SK-N-SH (cell line): Measurements from ENCODE around the gene PCYT2. TPM values are rescaled to one million over a fixed set of nuclear protein-coding genes. Genes with fewer than 3 reads are reported as not detected.

Source experiments
- CTCF ChIA-PET: fragments of 300-600, 350-600 bp; formaldehyde crosslinking; extraction: SDS; loops from one replicate; lab custom pipeline; 2021; lab: Yijun Ruan, JAX
- POLR2A ChIA-PET: fragments of 350-600 bp; sonication (Branson Sonifier 250); formaldehyde crosslinking; extraction: SDS; loops from one replicate; lab custom pipeline; 2020; ENCODE audit warnings: antibody characterized with exemption, inconsistent platforms; lab: Yijun Ruan, JAX
- DNase-seq: peaks from one replicate; pipeline ENCODE4 v3.0.0; 2012
- H2AFZ ChIP-seq: fragments of 200-600 bp; sonication (generic); 2 replicates; pipeline ENCODE4 v1.8.1; 2016; ENCODE audit warnings: antibody characterized with exemption, mild to moderate bottlenecking, low read depth
- H3F3A ChIP-seq: fragments of 200-600 bp; sonication (generic); replicated peaks from 2 replicates; pipeline ENCODE3; 2016; ENCODE audit warnings: antibody characterized with exemption, mild to moderate bottlenecking; ENCODE audit not compliant: insufficient read depth
- H3K27ac ChIP-seq, 2 experiments: fragments of 200-500 bp in 1 of 2; fragments of 200-600 bp in 1 of 2; sonication (Bioruptor generic) in 1 of 2; sonication (generic), shearing (Covaris generic) in 1 of 2; 2 replicates each; pipeline versions ENCODE4 v1.5.1 to v1.6.1; 2014 to 2016; ENCODE audit warnings: low read depth in 2 of 2, inconsistent platforms in 1 of 2, low read length in 1 of 2, mild to moderate bottlenecking in 1 of 2, mixed read lengths in 1 of 2
- H3K27me3 ChIP-seq: fragments of 200-600 bp; sonication (generic), shearing (Covaris generic); 2 replicates; pipeline ENCODE4 v1.6.1; 2016; ENCODE audit warnings: mixed run types; ENCODE audit not compliant: insufficient read depth
- H3K36me3 ChIP-seq, 2 experiments: fragments of 200-500 bp in 1 of 2; fragments of 200-600 bp in 1 of 2; sonication (Bioruptor generic) in 1 of 2; sonication (generic) in 1 of 2; replicated peaks in 1 of 2; 2 replicates each; pipeline versions ENCODE3 to v1.5.1; 2014 to 2016; ENCODE audit warnings: low read length in 1 of 2, mild to moderate bottlenecking in 1 of 2; ENCODE audit not compliant: insufficient read depth in 2 of 2, control insufficient read depth in 1 of 2
- H3K4me1 ChIP-seq, 2 experiments: fragments of 200-500 bp in 1 of 2; fragments of 200-600 bp in 1 of 2; sonication (Bioruptor generic) in 1 of 2; sonication (generic), shearing (Covaris generic) in 1 of 2; 2 replicates each; pipeline versions ENCODE4 v1.5.1 to v1.6.1; 2014 to 2016; ENCODE audit warnings: low read depth in 1 of 2, low read length in 1 of 2, mixed run types in 1 of 2; ENCODE audit not compliant: insufficient read depth in 2 of 2, control insufficient read depth in 1 of 2
- H3K4me2 ChIP-seq: fragments of 200-600 bp; sonication (generic), shearing (Covaris generic); 2 replicates; pipeline ENCODE4 v1.6.1; 2017; ENCODE audit warnings: mixed run types
- H3K4me3 ChIP-seq, 2 experiments: fragments of 200-500 bp in 1 of 2; fragments of 200-600 bp in 1 of 2; sonication (Bioruptor generic) in 1 of 2; sonication (generic), shearing (Covaris generic) in 1 of 2; 2 replicates each; pipeline versions ENCODE4 v1.5.1 to v1.8.1; 2014 to 2016; ENCODE audit warnings: low read depth in 2 of 2, inconsistent platforms in 1 of 2, low read length in 1 of 2, mild to moderate bottlenecking in 1 of 2, mixed read lengths in 1 of 2, moderate library complexity in 1 of 2
- H3K79me2 ChIP-seq: fragments of 200-600 bp; sonication (generic); 2 replicates; pipeline ENCODE4 v1.8.1; 2017; ENCODE audit warnings: mild to moderate bottlenecking; ENCODE audit not compliant: insufficient read depth
- H3K9ac ChIP-seq: fragments of 200-600 bp; sonication (generic); 2 replicates; pipeline ENCODE4 v1.6.1; 2017; ENCODE audit warnings: mixed run types
- H3K9me2 ChIP-seq: fragments of 200-600 bp; sonication (generic); 2 replicates; pipeline ENCODE4 v1.6.1; 2017; ENCODE audit warnings: mixed run types
- H3K9me3 ChIP-seq: fragments of 200-600 bp; sonication (generic); 2 replicates; pipeline ENCODE4 v1.6.1; 2017; ENCODE audit warnings: mixed run types, mild to moderate bottlenecking, moderate library complexity
- H4K20me1 ChIP-seq: fragments of 200-600 bp; sonication (generic); 2 replicates; pipeline ENCODE4 v1.6.1; 2017; ENCODE audit warnings: mild to moderate bottlenecking, mixed run types; ENCODE audit not compliant: insufficient read depth
- FOXJ3 ChIP-seq: sonication (generic); formaldehyde crosslinking; IDR thresholded peaks from 2 replicates; pipeline ENCODE4 v1.5.1; 2020; ENCODE audit warnings: mild to moderate bottlenecking, missing genetic modification reagents
- FOXM1 ChIP-seq: IDR thresholded peaks from 2 replicates; pipeline ENCODE4 v1.4.0; 2012; ENCODE audit warnings: low read depth, mild to moderate bottlenecking
- JUND ChIP-seq: IDR thresholded peaks from 2 replicates; pipeline ENCODE4 v1.4.0; 2012
- POLR2AphosphoS5 ChIP-seq: IDR thresholded peaks from 2 replicates; pipeline ENCODE4 v1.6.1; 2012; ENCODE audit warnings: low read depth, low read length
- RXRA ChIP-seq: IDR thresholded peaks from 2 replicates; pipeline ENCODE4 v1.4.0; 2012; ENCODE audit warnings: low read depth, mild to moderate bottlenecking, borderline replicate concordance
- TEAD4 ChIP-seq: IDR thresholded peaks from 2 replicates; pipeline ENCODE4 v1.4.0; 2012; ENCODE audit warnings: mild to moderate bottlenecking, borderline replicate concordance; ENCODE audit not compliant: insufficient read depth
- YY1 ChIP-seq: IDR thresholded peaks from 2 replicates; pipeline ENCODE4 v1.4.0; 2012; ENCODE audit warnings: low read depth, mild to moderate bottlenecking
- WGBS: methylation state at CpG from one replicate; pipeline ENCODE4 v1.1.6; 2017; ENCODE audit warnings: low lambda C conversion rate; 5-methylcytosine and 5-hydroxymethylcytosine counted together
- polyA plus RNA-seq, 3 experiments: library from polyadenylated mRNA; depleted of rRNA; stranded (reverse); fragments of >200 nt; gene quantifications; 2 replicates each; pipeline ENCODE4 v1.2.3, GENCODE V29; 2012
- TF ChIP-seq, protein P1 (sequence below): IDR thresholded peaks from 2 replicates; pipeline ENCODE4; 2012
- TF ChIP-seq, protein P2 (sequence below): IDR thresholded peaks from 2 replicates; pipeline ENCODE4 v1.4.0; 2012; ENCODE audit warnings: low read depth

The PCYT2 gene
- polyA plus RNA-seq, 1 of the 3 experiments (the other 2 are of a cell fraction): 46.2 TPM

DNA sequence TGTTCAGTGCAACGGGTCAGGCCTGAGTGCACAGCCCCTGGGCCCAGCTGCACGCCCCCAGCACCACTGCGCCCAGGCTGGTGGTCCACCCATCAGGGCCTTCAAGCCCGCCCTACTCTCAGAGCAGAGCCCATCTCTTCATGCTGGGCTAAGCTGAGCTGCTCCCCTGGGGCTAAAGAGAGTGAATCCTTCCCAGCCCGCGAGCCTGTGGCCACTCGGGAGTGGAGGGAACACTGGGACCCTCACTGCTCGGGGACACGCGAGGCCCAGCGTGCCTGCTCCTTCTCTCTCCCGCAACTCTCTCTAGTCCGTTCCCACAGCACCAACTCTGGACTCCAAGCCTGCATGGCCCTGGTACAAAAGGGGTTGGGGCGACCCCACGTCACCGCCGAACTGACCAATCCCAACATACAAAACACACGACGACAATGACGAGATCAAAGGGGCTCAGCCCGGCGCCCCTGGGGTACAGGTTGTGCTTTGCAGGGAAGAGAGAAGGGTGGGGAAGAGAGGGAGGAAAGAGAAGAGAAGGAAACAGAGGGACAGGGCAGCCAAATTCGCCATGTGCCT is 10.9 kb upstream of the PCYT2 start:
- Histone ChIP-seq H3K36me3 (peaks cover 9 to 40% of the 10 kb centered on the region in 2 experiments), H4K20me1 (peaks cover 80% of the 10 kb centered on the region), H3K9me3 (no peaks in the 10 kb centered on the region), H3F3A (peaks cover 15% of the 10 kb centered on the region), H3K27ac (no peak overlapping the region), H3K4me3 (no peak overlapping the region), H3K27me3 (no peaks in the 10 kb centered on the region), H2AFZ (no peak overlapping the region), H3K4me1 (peaks cover 16 to 28% of the 10 kb centered on the region in 2 experiments; a peak in 3 of 4 replicates), H3K9me2 (no peaks in the 10 kb centered on the region), H3K9ac (no peak overlapping the region), H3K79me2 (peaks cover 93% of the 10 kb centered on the region), H3K4me2 (no peak overlapping the region)
- WGBS: 92% methylated on average over 20 of the region's 23 CpGs
- TF ChIP-seq, protein P1, sequence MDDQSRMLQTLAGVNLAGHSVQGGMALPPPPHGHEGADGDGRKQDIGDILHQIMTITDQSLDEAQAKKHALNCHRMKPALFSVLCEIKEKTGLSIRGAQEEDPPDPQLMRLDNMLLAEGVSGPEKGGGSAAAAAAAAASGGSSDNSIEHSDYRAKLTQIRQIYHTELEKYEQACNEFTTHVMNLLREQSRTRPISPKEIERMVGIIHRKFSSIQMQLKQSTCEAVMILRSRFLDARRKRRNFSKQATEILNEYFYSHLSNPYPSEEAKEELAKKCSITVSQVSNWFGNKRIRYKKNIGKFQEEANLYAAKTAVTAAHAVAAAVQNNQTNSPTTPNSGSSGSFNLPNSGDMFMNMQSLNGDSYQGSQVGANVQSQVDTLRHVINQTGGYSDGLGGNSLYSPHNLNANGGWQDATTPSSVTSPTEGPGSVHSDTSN: no peak
- TF ChIP-seq, protein P2, sequence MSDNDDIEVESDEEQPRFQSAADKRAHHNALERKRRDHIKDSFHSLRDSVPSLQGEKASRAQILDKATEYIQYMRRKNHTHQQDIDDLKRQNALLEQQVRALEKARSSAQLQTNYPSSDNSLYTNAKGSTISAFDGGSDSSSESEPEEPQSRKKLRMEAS: no peak
- no peak for TF ChIP-seq FOXJ3 (CRISPR knock-in tag)
- no peak for DNase-seq
- ChIA-PET POLR2A (no interaction called here), CTCF (interaction anchor here (1.0 to 2.9 kb wide), 3 partner anchors 52 to 98 kb away, joined by 6 to 10 read pairs (median 6); no protein-coding TSS in a partner anchor)

DNA sequence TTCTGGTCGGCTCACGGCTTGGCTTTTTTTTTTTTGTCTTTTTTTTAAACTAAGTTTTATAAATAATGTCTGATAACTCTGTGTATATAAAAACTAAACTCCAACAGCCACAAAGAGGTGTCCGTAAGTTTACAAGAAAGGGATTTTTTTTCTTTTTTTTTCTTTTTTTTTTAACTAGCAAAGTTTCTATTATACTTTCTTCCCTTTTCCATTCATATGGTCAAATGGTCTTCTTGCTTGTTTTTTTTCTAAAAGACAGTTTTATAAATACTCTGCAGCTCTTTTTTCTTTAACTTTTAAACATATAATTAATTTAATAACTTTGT is 10.3 kb upstream of the PCYT2 start:
- CTCF ChIA-PET: interaction anchor here (1.0 to 2.9 kb wide), 3 partner anchors 38 to 99 kb away, joined by 5 to 10 read pairs (median 6); no protein-coding TSS in a partner anchor
- TF ChIP-seq JUND: no peak
- TF ChIP-seq YY1: no peak
- no peak for TF ChIP-seq TEAD4
- TF ChIP-seq, protein P1: no peak
- TF ChIP-seq FOXM1: no peak
- no peak for TF ChIP-seq POLR2AphosphoS5
- no peak for TF ChIP-seq RXRA
- Histone ChIP-seq H3K9me3 (no peaks in the 10 kb centered on the region), H2AFZ (no peak overlapping the region), H3K4me1 (peaks cover 22 to 33% of the 10 kb centered on the region in 2 experiments), H3K27me3 (no peaks in the 10 kb centered on the region), H3K27ac (no peak overlapping the region), H3K9ac (no peak overlapping the region), H3K36me3 (peaks cover 9 to 40% of the 10 kb centered on the region in 2 experiments), H4K20me1 (peaks cover 84% of the 10 kb centered on the region), H3K79me2 (peaks cover 93% of the 10 kb centered on the region), H3K9me2 (no peaks in the 10 kb centered on the region), H3K4me2 (no peak overlapping the region), H3F3A (peaks cover 19% of the 10 kb centered on the region), H3K4me3 (no peak overlapping the region)
- POLR2A ChIA-PET: no interaction called here
- 93% methylated on average over 3 of the region's 3 CpGs for WGBS
- no peak for DNase-seq
